ENCODE measurements around the gene PRKD1. TPM values are rescaled to one million over a fixed set of nuclear protein-coding genes. Genes with fewer than 3 reads are reported as not detected.

Gene PRKD1
- polyA plus RNA-seq, 1 of the 3 experiments (the other 2 are of a cell fraction) = 0.07 TPM

DNA sequence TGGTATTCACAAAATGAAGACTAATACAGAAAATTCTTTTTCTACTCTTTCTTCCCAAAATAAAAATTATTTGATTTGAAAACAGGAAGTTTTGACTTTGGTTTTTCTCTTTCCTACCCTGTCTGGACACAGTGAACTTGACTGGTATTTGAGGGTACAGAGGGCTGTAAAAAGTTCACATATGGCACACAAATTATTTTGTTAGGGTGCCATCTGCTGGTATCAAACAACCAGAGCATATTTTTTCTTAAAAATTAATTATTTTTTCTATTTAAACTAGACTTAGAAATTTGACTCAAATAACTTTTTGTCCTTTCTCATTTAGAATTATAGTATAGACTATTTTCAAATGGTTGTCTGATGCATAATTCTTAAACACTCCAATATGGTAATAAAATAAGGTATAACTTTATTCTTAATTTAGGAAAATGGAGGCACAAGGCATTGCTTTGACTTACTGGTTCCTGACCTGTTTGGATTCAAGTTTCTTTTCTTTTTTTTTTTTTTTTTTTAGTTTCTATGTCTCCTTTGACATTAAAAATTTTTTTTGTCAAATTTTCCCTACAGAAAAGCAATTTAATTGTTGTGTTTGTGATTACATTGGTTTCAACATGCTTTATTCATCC lies 390.6 kb downstream of the PRKD1 start:
- H3K4me1 ChIP-seq (ENCODE audit: control insufficient read depth in 1 of 2, insufficient read depth in 2 of 2, low read depth in 1 of 2, low read length in 1 of 2) = no peaks in the 10 kb centered on the region
- no peaks in the 10 kb centered on the region for H4K20me1 ChIP-seq (ENCODE audit: insufficient read depth)
- no peaks in the 10 kb centered on the region for H3F3A ChIP-seq (replicated peaks; ENCODE audit: insufficient read depth)
- ChIA-PET CTCF (interaction anchor here (0.6 to 1.4 kb wide), 3 partner anchors 8 to 782 kb away, joined by 3 to 5 read pairs (median 4); no protein-coding TSS in a partner anchor), POLR2A (no interaction called here)
- H3K27ac ChIP-seq (ENCODE audit: low read depth in 2 of 2, low read length in 1 of 2) = no peak overlapping the region
- H3K4me2 ChIP-seq = no peak overlapping the region
- H3K79me2 ChIP-seq (ENCODE audit: insufficient read depth) = no peaks in the 10 kb centered on the region
- no peak overlapping the region for H2AFZ ChIP-seq (ENCODE audit: low read depth)
- H3K36me3 ChIP-seq (replicated peaks in 1 of 2; ENCODE audit: control insufficient read depth in 1 of 2, insufficient read depth in 2 of 2, low read length in 1 of 2) = no peaks in the 10 kb centered on the region
- H3K27me3 ChIP-seq (ENCODE audit: insufficient read depth) = peaks cover 16% of the 10 kb centered on the region; the same call in 1 of the 2 replicates
- no peak overlapping the region; a peak in 1 of 4 replicates for H3K4me3 ChIP-seq (ENCODE audit: low read depth in 2 of 2, low read length in 1 of 2)
- H3K9me3 ChIP-seq = no peaks in the 10 kb centered on the region
- TF ChIP-seq GATA2 (CRISPR knock-in tag; IDR thresholded peaks at IDR 0.05) (no peak), POLR2AphosphoS5 (IDR thresholded peaks at IDR 0.05; ENCODE audit: low read depth, low read length) (no peak), NFIC (IDR thresholded peaks at IDR 0.05; ENCODE audit: borderline replicate concordance) (no peak), SMC3 (IDR thresholded peaks at IDR 0.05; ENCODE audit: low read depth, low read length) (peak; percentile 43; the same call in 1 of the 2 replicates), FOXM1 (IDR thresholded peaks at IDR 0.05; ENCODE audit: low read depth) (no peak), RAD21 (IDR thresholded peaks at IDR 0.05; ENCODE audit: low read length) (peak; percentile 55), CHD2 (IDR thresholded peaks at IDR 0.05; ENCODE audit: low read length, partially characterized antibody) (no peak), EP300 (IDR thresholded peaks at IDR 0.05; ENCODE audit: borderline replicate concordance in 1 of 2, low read depth in 1 of 2, low read length in 1 of 2) (no peak)
- TF ChIP-seq, protein P1, sequence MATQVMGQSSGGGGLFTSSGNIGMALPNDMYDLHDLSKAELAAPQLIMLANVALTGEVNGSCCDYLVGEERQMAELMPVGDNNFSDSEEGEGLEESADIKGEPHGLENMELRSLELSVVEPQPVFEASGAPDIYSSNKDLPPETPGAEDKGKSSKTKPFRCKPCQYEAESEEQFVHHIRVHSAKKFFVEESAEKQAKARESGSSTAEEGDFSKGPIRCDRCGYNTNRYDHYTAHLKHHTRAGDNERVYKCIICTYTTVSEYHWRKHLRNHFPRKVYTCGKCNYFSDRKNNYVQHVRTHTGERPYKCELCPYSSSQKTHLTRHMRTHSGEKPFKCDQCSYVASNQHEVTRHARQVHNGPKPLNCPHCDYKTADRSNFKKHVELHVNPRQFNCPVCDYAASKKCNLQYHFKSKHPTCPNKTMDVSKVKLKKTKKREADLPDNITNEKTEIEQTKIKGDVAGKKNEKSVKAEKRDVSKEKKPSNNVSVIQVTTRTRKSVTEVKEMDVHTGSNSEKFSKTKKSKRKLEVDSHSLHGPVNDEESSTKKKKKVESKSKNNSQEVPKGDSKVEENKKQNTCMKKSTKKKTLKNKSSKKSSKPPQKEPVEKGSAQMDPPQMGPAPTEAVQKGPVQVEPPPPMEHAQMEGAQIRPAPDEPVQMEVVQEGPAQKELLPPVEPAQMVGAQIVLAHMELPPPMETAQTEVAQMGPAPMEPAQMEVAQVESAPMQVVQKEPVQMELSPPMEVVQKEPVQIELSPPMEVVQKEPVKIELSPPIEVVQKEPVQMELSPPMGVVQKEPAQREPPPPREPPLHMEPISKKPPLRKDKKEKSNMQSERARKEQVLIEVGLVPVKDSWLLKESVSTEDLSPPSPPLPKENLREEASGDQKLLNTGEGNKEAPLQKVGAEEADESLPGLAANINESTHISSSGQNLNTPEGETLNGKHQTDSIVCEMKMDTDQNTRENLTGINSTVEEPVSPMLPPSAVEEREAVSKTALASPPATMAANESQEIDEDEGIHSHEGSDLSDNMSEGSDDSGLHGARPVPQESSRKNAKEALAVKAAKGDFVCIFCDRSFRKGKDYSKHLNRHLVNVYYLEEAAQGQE (IDR thresholded peaks at IDR 0.05; ENCODE audit: low read depth, low read length) = no peak
- TF ChIP-seq, protein P2, sequence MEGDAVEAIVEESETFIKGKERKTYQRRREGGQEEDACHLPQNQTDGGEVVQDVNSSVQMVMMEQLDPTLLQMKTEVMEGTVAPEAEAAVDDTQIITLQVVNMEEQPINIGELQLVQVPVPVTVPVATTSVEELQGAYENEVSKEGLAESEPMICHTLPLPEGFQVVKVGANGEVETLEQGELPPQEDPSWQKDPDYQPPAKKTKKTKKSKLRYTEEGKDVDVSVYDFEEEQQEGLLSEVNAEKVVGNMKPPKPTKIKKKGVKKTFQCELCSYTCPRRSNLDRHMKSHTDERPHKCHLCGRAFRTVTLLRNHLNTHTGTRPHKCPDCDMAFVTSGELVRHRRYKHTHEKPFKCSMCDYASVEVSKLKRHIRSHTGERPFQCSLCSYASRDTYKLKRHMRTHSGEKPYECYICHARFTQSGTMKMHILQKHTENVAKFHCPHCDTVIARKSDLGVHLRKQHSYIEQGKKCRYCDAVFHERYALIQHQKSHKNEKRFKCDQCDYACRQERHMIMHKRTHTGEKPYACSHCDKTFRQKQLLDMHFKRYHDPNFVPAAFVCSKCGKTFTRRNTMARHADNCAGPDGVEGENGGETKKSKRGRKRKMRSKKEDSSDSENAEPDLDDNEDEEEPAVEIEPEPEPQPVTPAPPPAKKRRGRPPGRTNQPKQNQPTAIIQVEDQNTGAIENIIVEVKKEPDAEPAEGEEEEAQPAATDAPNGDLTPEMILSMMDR (IDR thresholded peaks at IDR 0.05) = peak; percentile 69
- TF ChIP-seq, protein P3, sequence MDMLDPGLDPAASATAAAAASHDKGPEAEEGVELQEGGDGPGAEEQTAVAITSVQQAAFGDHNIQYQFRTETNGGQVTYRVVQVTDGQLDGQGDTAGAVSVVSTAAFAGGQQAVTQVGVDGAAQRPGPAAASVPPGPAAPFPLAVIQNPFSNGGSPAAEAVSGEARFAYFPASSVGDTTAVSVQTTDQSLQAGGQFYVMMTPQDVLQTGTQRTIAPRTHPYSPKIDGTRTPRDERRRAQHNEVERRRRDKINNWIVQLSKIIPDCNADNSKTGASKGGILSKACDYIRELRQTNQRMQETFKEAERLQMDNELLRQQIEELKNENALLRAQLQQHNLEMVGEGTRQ (IDR thresholded peaks at IDR 0.05; ENCODE audit: borderline replicate concordance, low read depth, low read length) = no peak
- peak; percentile 4 for DNase-seq
- no peaks in the 10 kb centered on the region for H3K9me2 ChIP-seq
- H3K9ac ChIP-seq = no peak overlapping the region

All from SK-N-SH (cell line).